BJ (cell line): Measurements from ENCODE around the gene MTHFD2L. TPM values are rescaled to one million over a fixed set of nuclear protein-coding genes. Genes with fewer than 3 reads are reported as not detected.

Experiments used
- CTCF ChIA-PET: fragments of 350-600 bp; formaldehyde crosslinking; extraction: SDS; loops from one replicate; lab custom pipeline; 2021; ENCODE audit warnings: antibody characterized with exemption, inconsistent platforms; lab: Yijun Ruan, JAX
- POLR2A ChIA-PET: fragments of 300-600 bp; sonication (Branson Sonifier 250); formaldehyde crosslinking; extraction: SDS; loops from one replicate; lab custom pipeline; 2021; ENCODE audit warnings: antibody characterized with exemption; lab: Charles Lee
- DNase-seq: peaks from one replicate; pipeline ENCODE4 v3.0.0-alpha.2; 2011; ENCODE audit warnings: low read depth
- H3K27me3 ChIP-seq: 2 replicates; pipeline ENCODE4 v1.6.0; 2011; ENCODE audit warnings: low read length; ENCODE audit not compliant: control insufficient read depth, insufficient read depth
- H3K36me3 ChIP-seq: 2 replicates; pipeline ENCODE4 v1.5.1; 2011; ENCODE audit warnings: low read length; ENCODE audit not compliant: control insufficient read depth, insufficient read depth
- H3K4me3 ChIP-seq: 2 replicates; pipeline ENCODE4 v1.5.1; 2011; ENCODE audit warnings: low read depth, mild to moderate bottlenecking, control low read depth, low read length
- polyA plus RNA-seq: library from polyadenylated mRNA; depleted of rRNA; stranded (reverse); fragments of >200 nt; gene quantifications from 2 replicates; pipeline ENCODE4 v1.2.3, GENCODE V29; 2011
- TF ChIP-seq, protein P1 (sequence below): IDR thresholded peaks from 2 replicates; pipeline ENCODE4 v1.5.1; 2011; ENCODE audit warnings: low read depth, mild to moderate bottlenecking, control low read depth, inconsistent platforms, low read length, moderate library complexity; ENCODE audit not compliant: insufficient read depth

MTHFD2L gene
- polyA plus RNA-seq, 1 experiment = 1.7 TPM

DNA sequence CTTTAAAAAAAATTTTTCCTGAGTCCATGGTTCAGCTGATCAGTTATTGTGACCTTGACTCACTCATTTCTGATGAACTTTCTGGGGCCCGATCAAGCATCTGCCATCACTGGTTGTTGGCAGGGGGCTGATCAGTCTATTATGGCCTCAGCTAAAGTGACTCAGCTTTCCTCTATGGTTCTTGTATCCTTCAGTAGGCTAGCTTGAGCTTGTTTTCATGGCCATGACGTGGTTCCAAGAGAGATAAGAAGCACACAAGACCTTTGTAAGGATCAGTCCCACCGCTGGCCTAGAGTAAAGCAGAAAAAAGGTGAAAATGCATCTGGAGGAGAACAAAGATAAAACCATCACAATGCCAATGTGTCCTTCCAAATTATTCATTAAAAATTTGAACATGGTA, 120.6 kb downstream of the MTHFD2L start:
- no peak for DNase-seq
- Histone ChIP-seq H3K36me3 (no peaks in the 10 kb centered on the region), H3K27me3 (no peaks in the 10 kb centered on the region), H3K4me3 (no peak overlapping the region)
- TF ChIP-seq, protein P1, sequence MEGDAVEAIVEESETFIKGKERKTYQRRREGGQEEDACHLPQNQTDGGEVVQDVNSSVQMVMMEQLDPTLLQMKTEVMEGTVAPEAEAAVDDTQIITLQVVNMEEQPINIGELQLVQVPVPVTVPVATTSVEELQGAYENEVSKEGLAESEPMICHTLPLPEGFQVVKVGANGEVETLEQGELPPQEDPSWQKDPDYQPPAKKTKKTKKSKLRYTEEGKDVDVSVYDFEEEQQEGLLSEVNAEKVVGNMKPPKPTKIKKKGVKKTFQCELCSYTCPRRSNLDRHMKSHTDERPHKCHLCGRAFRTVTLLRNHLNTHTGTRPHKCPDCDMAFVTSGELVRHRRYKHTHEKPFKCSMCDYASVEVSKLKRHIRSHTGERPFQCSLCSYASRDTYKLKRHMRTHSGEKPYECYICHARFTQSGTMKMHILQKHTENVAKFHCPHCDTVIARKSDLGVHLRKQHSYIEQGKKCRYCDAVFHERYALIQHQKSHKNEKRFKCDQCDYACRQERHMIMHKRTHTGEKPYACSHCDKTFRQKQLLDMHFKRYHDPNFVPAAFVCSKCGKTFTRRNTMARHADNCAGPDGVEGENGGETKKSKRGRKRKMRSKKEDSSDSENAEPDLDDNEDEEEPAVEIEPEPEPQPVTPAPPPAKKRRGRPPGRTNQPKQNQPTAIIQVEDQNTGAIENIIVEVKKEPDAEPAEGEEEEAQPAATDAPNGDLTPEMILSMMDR = no peak
- ChIA-PET POLR2A (no interaction called here), CTCF (interaction anchor here (1.3 kb wide), 1 partner anchor 22 kb away, joined by 3 read pairs; no protein-coding TSS in a partner anchor)

DNA sequence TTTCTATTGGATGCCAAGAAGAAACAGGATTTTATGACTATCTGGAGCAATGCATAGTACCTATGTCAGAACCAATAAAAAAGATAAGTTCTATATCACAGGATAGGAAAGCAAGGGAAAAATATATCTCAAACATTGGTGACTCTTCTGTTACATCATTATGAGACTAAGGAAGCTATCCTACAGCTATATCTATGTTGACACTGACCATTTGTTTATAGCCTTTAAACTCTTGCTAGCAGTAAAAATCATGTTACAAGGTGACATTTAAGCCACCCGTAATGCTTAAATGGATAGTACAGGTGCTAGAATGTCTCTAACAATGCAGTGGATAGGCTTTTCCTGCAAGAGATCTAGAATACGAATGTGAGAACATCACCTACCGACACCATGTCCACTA, 121.8 kb downstream of the MTHFD2L start:
- Histone ChIP-seq H3K4me3 (no peak overlapping the region), H3K36me3 (no peaks in the 10 kb centered on the region), H3K27me3 (no peaks in the 10 kb centered on the region)
- CTCF ChIA-PET = interaction anchor here (0.6 to 0.9 kb wide), 2 partner anchors 27 to 40 kb away, joined by 3 read pairs; no protein-coding TSS in a partner anchor
- TF ChIP-seq, protein P1 = no peak
- POLR2A ChIA-PET = interaction anchor here (0.8 kb wide), 1 partner anchor 179 kb away, joined by 8 read pairs; no protein-coding TSS in a partner anchor
- DNase-seq = no peak

DNA sequence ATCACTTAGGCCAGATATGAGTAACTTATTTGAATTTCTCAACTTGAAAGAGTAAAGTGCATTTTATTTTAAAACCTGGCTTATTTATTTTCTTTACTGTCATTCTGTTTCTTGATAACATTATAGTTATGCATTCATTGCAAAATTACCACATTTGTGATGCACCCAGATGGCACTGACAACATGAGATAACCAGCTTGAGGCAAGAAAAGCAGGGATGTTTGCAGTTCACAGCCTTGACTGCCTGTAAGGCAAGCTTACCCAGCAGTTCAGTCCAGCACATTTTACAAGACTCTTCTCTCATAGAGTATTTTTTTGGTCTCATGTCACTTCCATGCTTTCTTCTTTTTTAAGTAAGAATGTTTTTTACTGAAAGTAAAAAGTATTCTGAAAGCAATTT, 125.0 kb downstream of the MTHFD2L start:
- TF ChIP-seq, protein P1 = no peak
- DNase-seq = no peak
- CTCF ChIA-PET = no interaction called here
- Histone ChIP-seq H3K36me3 (no peaks in the 10 kb centered on the region), H3K27me3 (no peaks in the 10 kb centered on the region), H3K4me3 (no peak overlapping the region)
- POLR2A ChIA-PET = no interaction called here

DNA sequence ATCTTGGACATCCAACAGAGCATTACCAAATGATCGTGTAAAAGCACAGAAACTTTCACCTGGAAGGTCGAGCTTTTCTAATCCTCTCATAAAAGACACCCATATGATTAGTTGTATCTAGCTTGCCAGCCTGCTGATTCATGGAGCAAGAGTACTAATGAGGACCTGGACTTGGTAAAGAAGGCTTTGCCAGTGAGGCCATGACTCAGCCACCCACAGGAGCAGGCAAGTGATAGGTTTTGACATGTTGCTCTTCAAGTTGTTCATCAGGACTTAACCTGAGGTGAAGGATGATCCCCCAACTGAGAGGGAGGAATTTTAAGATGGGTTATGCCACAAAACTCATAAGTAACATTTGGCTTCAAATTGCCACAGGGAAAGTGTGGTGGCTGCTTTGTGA, 125.7 kb downstream of the MTHFD2L start:
- no peak overlapping the region for H3K4me3 ChIP-seq
- H3K36me3 ChIP-seq = no peaks in the 10 kb centered on the region
- DNase-seq = peak; percentile 23
- ChIA-PET POLR2A (no interaction called here), CTCF (interaction anchor here (1.1 kb wide), 1 partner anchor 23 kb away, joined by 3 read pairs; no protein-coding TSS in a partner anchor)
- H3K27me3 ChIP-seq = no peaks in the 10 kb centered on the region
- TF ChIP-seq, protein P1 = no peak

DNA sequence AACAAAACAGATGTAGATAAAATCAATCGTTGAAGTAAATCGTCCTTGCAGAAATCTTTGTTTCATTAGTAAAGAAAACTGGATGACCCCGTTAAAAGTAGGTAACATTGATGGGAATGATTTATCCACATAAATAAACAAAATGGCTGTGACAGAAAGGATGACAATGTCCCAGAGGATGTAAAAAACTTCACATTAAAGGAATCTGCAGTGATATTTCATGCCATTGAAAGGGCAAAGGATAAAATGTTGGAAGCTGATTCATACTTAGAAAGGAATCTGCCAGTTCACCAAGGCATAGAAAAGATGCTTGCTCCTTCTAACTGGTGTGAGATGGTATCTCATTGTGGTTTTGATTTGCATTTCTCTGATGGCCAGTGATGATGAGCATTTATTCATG, 126.1 kb downstream of the MTHFD2L start:
- H3K4me3 ChIP-seq = no peak overlapping the region

More for the DNA sequence above, 126.1 kb downstream of the MTHFD2L start:
- no peaks in the 10 kb centered on the region for H3K36me3 ChIP-seq
- H3K27me3 ChIP-seq = no peaks in the 10 kb centered on the region
- POLR2A ChIA-PET = no interaction called here
- TF ChIP-seq, protein P1 = no peak
- CTCF ChIA-PET = interaction anchor here (1.1 kb wide), 1 partner anchor 22 kb away, joined by 3 read pairs; no protein-coding TSS in a partner anchor
- DNase-seq = peak; percentile 42
